Ramos (cell line): ENCODE results near the gene PRR29.
"Not testable (repeated sequence)": the region's sequence is repeated elsewhere in the genome, so short reads cannot be mapped to it uniquely, and the experiment has no call there.

Source experiments
- in situ Hi-C: fragments of 300-500 bp; cut with MboI; formaldehyde crosslinking; loops from one replicate; pipeline ENCODE4 v1.14.3; 2022; ENCODE audit warnings: low sequenced_read_pairs; ENCODE audit not compliant: unreplicated experiment

PRR29 gene

GRCh38 chr17:63995626-63996025 is 2.5 kb upstream of the PRR29 start:
- in situ Hi-C loops = no loop called here

- in situ Hi-C loops = no loop called here
Observed at GRCh38 chr17:63996430-63997182, 1.5 kb upstream of the PRR29 start.

GRCh38 chr17:63997341-63998048 is 656 bp upstream of the PRR29 start:
- in situ Hi-C loops = no loop called here

GRCh38 chr17:63998721-63999679 is 849 bp downstream of the PRR29 start:
- in situ Hi-C loops = no loop called here

GRCh38 chr17:63999680-64000531 is 1.8 kb downstream of the PRR29 start:
- in situ Hi-C loops = no loop called here

GRCh38 chr17:64001091-64001579 is 3.0 kb downstream of the PRR29 start:
- in situ Hi-C loops = no loop called here

GRCh38 chr17:64001763-64002529 is 3.8 kb downstream of the PRR29 start:
- in situ Hi-C loops = no loop called here

GRCh38 chr17:64002658-64003525 is 4.7 kb downstream of the PRR29 start:
- in situ Hi-C loops = no loop called here

- in situ Hi-C loops = no loop called here
Observed at GRCh38 chr17:64003526-64004121, 5.5 kb downstream of the PRR29 start.

GRCh38 chr17:64004218-64004770 is 6.1 kb downstream of the PRR29 start:
- in situ Hi-C loops = no loop called here

GRCh38 chr17:64004903-64005733 is 7.0 kb downstream of the PRR29 start:
- in situ Hi-C loops = no loop called here

GRCh38 chr17:64005734-64006167 is 7.6 kb downstream of the PRR29 start:
- in situ Hi-C loops = no loop called here

GRCh38 chr17:64006361-64007088 is 8.4 kb downstream of the PRR29 start:
- in situ Hi-C loops = no loop called here

- in situ Hi-C loops = not testable (repeated sequence)
Observed at GRCh38 chr17:64007089-64007837, 9.1 kb downstream of the PRR29 start.

- in situ Hi-C loops = no loop called here
Observed at GRCh38 chr17:64007838-64008282, 9.7 kb downstream of the PRR29 start.
